GM19438 (cell line): ENCODE results near the gene TBC1D25.

Source experiments
- ATAC-seq: cut with Tn5 transposase; IDR thresholded peaks from one replicate; pipeline ENCODE4 v1.9.1; 2021; ENCODE audit warnings: low read depth; ENCODE audit not compliant: unreplicated experiment

TBC1D25 gene, protein sequence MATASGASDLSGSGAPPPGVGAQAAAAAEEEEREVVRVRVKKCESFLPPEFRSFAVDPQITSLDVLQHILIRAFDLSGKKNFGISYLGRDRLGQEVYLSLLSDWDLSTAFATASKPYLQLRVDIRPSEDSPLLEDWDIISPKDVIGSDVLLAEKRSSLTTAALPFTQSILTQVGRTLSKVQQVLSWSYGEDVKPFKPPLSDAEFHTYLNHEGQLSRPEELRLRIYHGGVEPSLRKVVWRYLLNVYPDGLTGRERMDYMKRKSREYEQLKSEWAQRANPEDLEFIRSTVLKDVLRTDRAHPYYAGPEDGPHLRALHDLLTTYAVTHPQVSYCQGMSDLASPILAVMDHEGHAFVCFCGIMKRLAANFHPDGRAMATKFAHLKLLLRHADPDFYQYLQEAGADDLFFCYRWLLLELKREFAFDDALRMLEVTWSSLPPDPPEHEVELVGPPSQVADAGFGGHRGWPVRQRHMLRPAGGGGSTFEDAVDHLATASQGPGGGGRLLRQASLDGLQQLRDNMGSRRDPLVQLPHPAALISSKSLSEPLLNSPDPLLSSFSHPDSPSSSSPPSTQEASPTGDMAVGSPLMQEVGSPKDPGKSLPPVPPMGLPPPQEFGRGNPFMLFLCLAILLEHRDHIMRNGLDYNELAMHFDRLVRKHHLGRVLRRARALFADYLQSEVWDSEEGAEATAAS

DNA sequence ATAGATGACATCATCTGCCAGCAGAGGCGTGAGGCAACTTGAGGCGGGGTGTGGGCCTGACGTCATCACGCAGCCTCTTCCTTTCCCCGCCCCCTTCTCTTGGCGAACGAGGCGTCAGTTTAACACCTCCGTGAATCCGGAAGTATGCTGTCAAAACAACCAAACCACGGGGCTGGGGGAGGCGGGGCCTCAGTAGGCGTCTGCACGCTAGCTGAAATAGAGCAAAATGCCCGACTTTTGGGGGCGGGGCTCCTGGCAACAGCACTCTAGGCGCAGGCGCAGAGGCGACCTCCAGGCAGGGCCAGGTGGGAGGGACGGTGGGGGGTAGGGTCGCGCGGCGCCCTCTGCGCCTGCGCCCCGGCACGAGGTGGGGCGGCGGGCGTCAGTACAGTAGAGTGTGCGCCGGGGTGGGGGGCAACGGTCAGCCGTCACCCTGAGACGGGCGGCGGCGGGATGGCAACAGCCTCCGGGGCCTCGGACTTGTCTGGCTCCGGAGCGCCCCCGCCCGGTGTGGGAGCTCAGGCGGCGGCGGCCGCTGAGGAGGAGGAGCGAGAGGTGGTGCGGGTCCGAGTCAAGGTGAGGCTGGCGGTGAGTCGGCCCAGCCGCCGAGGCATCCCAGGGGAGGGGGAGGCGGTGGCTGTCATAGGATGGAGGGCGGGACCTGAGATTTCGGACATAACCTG lies at the start of gene TBC1D25:
Gene TBC1D25, plus strand, starts transcription at position 370 of the 683 bp plus-strand sequence. Its CDS starts 84 bp downstream, at position 454.
- peak; percentile 69 for ATAC-seq

DNA sequence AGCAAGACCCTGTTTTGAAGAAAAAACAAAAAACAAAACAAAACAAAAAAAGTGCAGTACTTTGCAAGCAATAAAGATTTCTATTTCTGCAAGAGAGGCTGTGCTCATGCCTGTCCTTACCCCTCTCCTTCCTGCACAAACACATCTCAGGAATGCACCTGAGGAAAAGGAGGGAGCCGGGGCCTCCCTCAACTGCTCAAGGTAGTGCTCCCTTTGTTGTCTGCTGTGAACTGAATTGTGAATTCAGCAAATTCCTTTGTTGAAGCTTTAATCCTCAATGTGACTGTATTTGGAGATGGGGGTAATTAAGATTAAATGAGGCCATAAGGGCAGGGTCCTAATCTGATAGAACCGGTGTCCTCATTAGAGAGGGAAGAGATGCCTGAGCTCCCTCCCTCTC lies 49.6 kb upstream of the TBC1D25 start:
- ATAC-seq: no peak

DNA sequence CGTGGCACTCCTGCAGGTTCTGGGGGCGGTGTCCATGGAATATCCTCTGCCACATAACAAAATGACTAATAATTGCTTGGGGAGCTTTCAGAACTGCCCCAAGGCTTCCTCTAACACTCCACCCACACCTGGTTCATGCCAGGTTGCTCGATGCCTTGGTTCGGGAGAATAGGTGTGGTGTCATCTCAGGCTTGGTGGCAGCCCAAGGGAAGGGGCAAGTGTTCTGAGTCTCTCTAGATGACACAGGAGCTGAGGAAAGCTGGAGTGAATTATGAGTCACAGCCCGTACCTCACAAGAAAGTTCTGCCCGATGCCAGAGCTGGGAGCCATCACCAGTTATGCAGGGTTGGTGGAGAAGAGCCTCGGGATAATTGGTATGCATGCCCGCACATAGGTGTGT lies 48.9 kb upstream of the TBC1D25 start:
- no peak for ATAC-seq

DNA sequence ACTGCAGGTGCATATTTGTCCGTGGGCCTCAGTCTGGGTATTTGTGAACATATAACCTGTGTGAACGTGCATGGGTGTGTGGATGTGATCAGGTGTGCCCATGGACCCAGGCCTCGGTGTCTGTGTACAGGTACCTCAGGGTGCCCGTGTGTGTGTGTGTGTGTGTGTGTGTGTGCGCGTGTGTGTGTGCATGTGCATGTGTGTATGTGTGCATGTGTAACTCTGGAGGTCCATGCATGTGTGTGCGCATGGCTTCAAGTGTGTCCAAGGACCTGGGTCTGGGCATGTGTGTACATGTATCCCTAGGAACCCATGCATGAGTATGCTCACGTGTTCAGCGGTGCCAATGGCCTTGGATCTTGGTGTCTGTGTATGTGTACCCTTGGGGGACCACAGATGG lies 47.7 kb upstream of the TBC1D25 start:
- no peak for ATAC-seq

DNA sequence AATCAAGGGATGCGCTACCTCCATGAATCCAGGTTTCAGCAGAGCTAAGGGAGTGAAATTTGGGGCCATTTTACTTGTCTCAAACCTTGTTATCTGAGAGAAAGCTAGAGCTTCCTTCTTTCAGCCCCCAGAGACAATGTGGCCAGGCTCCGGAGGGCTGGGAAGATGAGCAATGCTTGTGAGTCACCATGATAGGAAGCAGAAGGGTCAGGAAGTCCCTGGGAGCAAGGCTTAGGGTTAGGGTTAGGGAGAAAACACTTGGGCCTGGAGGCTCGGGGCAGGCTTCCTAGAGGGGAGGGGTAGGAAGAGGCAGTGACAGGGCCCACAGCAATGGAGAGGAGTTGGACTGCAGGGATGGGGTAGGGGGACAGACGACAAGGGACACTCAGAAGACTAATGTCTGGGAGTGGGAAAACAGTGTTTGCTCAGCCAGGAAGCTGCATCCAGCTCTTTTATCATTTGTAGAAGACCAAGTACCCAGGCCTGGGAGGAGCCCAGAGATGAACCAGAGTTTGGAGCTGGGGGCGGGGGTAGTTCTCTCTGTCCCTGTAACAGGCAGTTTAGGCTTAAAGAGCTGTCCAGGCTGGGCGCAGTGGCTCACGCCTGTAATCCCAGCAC lies 47.1 kb upstream of the TBC1D25 start:
- no peak for ATAC-seq

DNA sequence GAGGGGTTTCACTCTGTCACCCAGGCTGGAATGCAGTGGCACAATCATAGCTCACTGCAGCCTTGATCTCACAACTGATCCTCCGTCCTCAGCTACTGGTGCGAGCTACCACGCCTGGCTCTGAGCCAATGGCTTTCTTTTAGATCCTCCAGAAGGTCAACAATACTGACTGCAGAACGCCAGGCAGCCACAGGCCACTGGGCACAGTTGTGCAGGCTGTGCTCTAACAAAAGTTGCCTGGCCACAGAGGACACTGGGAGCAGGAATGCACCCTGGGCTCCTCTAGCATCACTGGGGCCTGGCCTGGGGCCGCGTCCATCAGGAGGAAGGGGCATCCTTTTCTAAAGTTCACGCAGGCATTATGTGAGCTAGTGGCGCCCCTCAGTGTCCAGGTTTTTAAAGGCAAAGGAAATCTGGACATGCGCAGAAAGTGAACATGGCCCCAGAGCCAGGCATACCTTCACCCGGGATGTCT lies 45.6 kb upstream of the TBC1D25 start:
- no peak for ATAC-seq

DNA sequence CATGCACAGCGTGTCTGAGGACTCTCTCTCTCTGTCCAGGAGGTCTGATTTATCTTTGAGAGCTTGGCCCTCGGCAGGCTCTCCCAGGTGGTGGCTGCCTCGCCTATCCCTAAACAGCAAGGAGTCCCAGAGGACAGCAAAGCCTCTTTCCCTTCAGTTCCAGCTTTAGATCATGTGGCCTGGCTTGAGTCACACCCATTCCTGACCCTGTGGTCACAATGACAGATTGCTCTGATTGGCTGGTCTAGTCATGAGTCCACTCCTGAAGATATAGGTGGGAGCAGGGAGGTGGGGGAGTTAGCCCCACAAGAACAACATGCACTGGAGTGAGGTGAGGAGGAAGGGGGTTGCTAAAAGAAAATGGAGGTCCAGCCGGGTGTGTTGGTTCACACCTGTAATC lies 42.9 kb upstream of the TBC1D25 start:
- no peak for ATAC-seq

DNA sequence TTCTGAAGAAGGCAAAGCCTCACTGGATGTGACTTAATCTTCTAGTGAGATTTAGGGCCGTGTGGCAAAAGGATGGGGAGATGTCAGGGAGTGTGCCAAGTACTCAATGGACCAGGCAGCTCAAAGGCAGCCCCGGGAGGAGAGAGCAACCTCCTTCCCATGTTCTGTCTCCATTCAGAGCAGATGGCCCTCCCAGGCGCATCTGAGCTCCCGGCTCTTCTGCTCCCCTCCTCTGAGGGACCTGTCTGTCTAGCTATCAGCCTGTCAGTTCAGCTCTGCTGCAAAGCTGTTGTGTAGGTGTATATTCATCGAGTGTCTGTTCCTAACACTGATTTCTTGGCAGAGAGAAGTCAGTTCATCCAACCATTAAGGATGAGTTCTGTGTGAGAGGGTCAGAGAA lies 41.6 kb upstream of the TBC1D25 start:
- no peak for ATAC-seq

DNA sequence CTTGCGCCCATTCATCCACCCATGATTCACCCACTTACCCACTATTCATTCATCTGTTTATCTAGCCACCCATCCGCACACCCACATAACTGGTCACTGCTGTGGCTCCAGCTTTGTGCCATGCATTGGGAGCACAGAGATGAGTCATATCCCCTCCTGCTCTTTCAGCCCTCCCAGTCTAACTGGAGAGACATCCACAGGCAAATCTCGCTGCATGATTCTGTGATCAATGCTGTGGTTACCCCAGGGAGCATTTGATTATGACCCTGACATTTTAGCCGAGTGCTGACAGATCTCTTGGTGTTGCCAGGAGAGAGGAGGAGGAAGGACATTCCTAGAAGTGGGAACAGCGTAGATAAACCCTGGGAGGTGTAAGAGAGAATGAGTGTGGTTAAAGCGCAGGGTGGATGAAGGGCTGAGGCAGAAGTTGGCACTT lies 41.1 kb upstream of the TBC1D25 start:
- ATAC-seq: no peak

DNA sequence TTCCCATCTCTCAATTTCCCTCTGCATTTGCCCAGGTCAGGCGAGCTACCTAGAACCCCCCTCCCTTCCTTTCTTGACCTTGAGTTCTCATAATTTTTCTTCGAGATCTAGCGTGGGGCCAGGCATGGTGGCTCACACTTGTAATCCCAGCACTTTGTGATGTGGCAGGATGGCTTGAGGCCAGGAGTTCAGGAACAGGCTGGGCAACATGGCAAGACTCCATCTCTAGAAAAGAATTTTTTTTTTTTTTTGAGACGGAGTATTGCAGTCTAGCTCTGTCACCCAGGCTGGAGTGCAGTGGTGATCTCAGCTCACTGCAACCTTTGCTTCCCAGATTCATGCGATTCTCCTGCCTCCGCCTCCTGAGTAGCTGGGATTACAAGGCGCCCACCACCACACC lies 35.3 kb upstream of the TBC1D25 start:
- no peak for ATAC-seq

DNA sequence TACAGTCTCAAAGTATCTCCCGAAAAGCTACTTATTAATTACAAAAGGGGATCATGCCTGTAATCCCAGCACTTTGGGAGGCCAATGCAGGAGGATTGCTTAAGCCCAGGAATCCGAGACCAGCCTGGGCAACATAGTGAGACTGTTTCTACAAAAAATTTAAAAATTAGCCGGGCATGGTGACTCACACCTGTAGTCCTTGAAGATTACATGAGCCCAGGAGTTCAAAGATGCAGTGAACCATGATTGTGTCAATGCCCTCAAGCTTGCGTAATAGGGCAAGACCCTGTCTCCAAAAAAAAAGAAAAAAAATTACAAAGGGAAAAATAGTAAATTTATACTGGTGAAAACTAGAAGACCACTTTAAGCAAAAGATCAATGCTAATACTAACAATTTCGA lies 34.0 kb upstream of the TBC1D25 start:
- no peak for ATAC-seq

DNA sequence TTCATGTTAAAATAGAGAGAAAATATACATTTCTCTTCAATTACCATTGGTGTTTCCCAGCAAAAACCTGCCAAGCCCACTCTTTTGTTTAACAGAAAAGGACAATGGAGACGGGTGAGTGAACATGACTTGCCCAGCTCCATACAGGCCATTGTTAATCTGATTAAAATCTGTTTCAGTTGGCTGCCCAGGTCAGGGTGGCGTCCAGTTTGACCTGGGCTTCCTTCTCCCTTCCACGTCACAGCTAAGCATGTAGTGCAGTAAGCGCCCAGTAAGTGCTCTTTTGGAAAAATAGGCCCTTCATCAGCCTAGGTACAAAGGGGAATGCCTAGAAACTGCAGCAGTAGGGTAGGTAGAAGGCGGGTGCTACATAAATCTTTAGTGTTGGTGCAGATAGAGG lies 32.3 kb upstream of the TBC1D25 start:
- no peak for ATAC-seq

DNA sequence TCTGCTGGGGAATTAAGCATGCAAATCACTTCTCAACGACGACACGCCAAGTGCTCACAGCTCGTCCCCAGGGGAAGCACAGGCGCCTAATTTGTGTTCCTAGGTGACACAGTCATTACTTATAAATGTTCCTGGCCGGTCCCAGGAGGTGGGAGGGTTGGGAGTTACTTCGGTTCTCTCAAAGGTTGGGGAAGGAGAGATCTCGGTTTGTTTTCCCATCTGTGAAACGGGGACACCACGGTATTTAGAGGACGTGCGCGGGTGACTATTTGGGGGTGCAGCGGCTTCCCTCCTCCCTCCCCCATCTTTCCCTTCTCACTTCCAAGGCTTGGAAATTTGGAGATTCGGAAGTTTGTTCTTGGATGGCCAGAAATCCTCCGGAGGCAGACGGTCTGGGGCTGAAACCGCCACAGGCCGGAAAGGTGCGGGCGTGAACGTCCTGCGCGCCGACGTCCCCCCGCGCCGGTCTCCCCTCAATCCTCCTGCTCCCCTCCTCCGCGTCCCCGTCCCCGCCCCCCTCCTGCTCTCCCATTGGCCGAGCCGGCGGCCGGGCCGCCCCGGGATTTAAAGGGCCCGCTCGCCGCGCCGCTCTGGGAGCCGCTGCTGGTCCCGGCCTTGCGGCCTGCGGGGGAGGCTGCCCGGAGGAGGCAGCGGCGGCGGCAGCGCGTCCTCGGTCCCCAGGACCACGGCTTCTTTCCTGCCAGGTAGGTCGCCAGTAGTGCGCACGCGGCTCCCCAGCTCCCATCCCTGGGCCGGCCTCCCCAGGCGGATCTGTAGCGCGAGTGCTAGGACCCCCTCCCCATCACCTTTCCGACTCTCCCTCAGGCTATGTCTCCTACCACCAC lies 30.9 kb upstream of the TBC1D25 start, which contains the start of gene PORCN:
Gene PORCN, plus strand, starts transcription at position 593 of the 845 bp plus-strand sequence. CDS start 829 bp downstream, outside the sequence.
- ATAC-seq: peak; percentile 60

DNA sequence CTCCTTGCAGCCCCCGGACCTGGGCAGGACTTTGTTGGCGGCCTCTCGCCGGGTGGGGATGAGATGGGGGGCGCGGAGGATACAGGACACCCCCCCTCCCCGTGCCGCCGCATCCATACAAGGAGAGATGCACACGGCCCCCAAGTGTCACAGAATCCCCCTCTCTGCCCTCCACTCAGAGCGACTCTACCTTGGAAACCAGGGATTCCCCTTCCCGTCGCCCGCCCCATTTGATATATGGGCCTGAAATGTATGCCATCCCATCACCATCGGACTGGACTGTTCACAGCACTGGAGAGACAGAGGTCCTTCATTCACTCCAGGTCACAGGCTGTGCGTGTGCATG lies 30.3 kb upstream of the TBC1D25 start:
- peak; percentile 8 for ATAC-seq

DNA sequence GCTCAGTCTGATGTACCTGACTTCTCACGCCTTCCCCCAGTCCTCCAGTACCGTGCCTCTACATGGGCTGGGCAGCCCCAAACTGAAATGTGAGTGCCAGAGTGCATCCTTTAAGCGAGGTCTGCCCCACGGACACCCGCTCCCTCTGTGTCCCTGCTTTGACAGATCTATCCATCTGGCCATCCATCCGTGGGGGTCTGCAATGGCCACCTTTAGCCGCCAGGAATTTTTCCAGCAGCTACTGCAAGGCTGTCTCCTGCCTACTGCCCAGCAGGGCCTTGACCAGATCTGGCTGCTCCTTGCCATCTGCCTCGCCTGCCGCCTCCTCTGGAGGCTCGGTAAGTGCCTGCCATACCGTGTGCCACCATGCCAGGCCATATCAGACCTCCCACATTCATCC lies 29.9 kb upstream of the TBC1D25 start:
- no peak for ATAC-seq

DNA sequence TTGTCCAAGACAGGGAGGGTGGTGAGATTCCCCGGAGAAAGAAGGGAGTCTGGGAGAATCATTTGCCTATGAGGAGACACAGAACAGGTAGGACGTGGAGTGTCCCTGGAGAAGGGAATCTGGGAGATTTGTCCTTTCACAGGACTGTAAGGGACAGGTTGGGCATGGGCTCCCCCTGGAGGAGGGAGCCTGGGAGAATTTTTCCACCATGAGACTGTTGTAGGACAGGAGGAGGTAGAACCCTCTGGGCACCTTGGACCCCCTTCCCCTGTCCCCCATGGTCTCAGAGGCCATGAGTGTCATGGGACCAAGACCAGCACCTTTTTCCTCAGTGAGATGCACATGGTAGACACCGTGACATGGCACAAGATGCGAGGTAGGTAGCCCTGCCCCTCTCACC lies 28.0 kb upstream of the TBC1D25 start:
- no peak for ATAC-seq

DNA sequence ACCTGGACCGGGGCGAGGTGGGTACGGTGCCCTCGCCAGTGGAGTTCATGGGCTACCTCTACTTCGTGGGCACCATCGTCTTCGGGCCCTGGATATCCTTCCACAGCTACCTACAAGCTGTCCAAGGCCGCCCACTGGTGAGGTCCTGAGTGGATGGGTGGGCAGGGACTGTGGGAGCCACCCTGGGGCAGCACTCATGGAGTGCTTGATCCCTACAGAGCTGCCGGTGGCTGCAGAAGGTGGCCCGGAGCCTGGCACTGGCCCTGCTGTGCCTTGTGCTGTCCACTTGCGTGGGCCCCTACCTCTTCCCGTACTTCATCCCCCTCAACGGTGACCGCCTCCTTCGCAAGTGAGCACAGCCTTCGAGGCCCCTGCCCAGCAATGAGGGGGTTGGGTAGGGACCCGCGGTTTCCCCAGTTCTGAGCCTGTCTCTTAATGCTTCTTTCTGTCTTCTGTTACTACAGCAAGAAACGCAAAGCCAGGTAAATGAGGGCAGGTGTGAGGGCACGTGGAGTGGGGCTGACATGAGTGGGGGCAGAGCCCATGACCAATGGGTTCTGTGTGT lies 27.1 kb upstream of the TBC1D25 start:
- no peak for ATAC-seq

DNA sequence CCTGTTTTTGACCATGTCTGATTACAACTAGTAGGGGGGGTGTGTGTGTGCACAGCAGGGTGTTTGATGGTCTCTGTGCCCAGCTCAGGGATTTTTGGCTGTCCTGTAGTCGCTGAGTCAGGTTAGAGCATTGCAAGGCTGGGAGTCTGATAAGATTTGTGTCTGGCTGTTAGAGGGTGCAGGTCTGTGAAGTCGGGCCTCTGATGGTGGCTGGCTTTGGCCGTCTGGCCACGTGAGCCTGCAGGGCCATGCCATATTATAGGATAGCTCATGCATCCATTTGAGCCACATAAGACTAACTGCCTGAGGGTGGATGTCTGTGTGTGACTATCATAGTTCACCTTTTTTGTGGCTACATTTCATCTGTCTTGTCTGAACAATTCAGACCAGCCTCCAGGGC lies 25.8 kb upstream of the TBC1D25 start:
- no peak for ATAC-seq

DNA sequence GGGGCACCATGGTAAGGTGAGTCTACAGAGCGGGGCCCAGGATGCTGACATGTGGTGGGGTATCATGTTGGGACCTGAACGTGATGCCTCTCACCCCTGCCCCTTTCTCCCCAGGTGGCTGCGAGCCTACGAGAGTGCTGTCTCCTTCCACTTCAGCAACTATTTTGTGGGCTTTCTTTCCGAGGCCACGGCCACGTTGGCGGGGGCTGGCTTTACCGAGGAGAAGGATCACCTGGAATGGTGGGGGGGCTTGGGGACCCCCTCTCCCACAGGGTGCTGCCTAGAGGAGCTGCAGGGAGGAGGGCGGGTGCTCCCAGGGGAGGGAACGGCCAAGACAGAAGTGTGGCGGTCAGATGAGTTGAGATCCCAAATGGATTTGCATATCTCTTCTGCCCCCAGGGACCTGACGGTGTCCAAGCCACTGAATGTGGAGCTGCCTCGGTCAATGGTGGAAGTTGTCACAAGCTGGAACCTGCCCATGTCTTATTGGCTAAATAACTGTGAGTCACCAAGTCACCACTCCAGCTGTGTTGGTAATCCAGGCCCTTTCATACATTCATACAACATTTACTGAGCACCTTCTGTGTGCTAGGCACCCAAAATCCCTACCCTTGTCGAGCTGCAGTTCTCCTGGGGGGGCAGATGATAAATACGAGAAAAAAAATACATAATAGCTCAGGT lies 25.2 kb upstream of the TBC1D25 start:
- ATAC-seq: no peak
